SK-N-SH (cell line): ENCODE results near the gene ADAMTS13.

Experiments
- CHD2 ChIP-seq: fragments of 150-350 bp; IDR thresholded peaks from 2 replicates; pipeline ENCODE4 v1.6.1; 2018; ENCODE audit warnings: low read length; ENCODE audit not compliant: partially characterized antibody
- EP300 ChIP-seq, 2 experiments: IDR thresholded peaks; 2 replicates each; pipeline versions ENCODE4 v1.4.0 to v1.6.1; 2012; ENCODE audit warnings: borderline replicate concordance in 1 of 2, low read depth in 1 of 2, low read length in 1 of 2
- EZH2phosphoT487 ChIP-seq: fragments of 200-600 bp; sonication (generic); IDR thresholded peaks from 2 replicates; pipeline ENCODE4 v1.6.1; 2017; ENCODE audit warnings: low read depth, mixed run types, mild to moderate bottlenecking, antibody characterized with exemption, moderate library complexity, borderline replicate concordance
- FOXM1 ChIP-seq: IDR thresholded peaks from 2 replicates; pipeline ENCODE4 v1.4.0; 2012; ENCODE audit warnings: low read depth, mild to moderate bottlenecking
- GATA2 ChIP-seq: sonication (generic); formaldehyde crosslinking; IDR thresholded peaks from 2 replicates; pipeline ENCODE4 v1.5.0; 2020; ENCODE audit warnings: mild to moderate bottlenecking, missing genetic modification reagents
- MEF2A ChIP-seq: IDR thresholded peaks from 2 replicates; pipeline ENCODE4 v1.4.0; 2012; ENCODE audit warnings: low read depth, borderline replicate concordance
- NFIC ChIP-seq: IDR thresholded peaks from 2 replicates; pipeline ENCODE4 v1.4.0; 2012; ENCODE audit warnings: borderline replicate concordance
- POLR2AphosphoS5 ChIP-seq: IDR thresholded peaks from 2 replicates; pipeline ENCODE4 v1.6.1; 2012; ENCODE audit warnings: low read depth, low read length
- RCOR1 ChIP-seq: fragments of 150-350 bp; IDR thresholded peaks from 2 replicates; pipeline ENCODE4 v1.6.1; 2017; ENCODE audit warnings: antibody characterized with exemption, low read length
- YY1 ChIP-seq: IDR thresholded peaks from 2 replicates; pipeline ENCODE4 v1.4.0; 2012; ENCODE audit warnings: low read depth, mild to moderate bottlenecking
- TF ChIP-seq, protein P1 (sequence below): fragments of 200-600 bp; sonication (generic); IDR thresholded peaks from 2 replicates; pipeline ENCODE4 v1.6.1; 2017; ENCODE audit warnings: antibody characterized with exemption, mild to moderate bottlenecking, moderate library complexity
- TF ChIP-seq, protein P2 (sequence below): IDR thresholded peaks from 2 replicates; pipeline ENCODE4 v1.4.0; 2012; ENCODE audit warnings: low read depth, borderline replicate concordance
- TF ChIP-seq, protein P3 (sequence below): IDR thresholded peaks from 2 replicates; pipeline ENCODE4 v1.6.1; 2012; ENCODE audit warnings: mild to moderate bottlenecking, low read depth, low read length, moderate library complexity
- TF ChIP-seq, protein P4 (sequence below): IDR thresholded peaks from 2 replicates; pipeline ENCODE4; 2012

DNA sequence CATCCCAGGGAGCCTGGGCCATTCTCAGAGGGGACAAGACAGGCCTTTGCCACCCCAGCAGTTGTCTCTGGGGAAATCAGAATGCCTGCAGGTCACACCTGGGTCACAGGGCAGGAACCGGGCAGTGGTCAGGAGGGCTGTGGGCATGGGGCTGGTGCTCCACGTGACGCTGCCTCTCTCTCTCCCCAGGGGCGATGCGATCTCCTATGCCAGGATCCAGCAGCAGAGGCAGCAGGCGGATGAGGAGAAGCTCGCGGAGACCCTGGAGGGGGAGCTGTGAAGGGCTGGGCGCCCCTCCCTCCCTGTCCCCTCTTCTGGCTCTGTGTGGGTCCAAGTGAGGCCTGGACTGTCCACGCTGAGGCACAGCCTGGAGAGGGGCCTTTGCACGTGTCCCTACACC is 46.2 kb downstream of the ADAMTS13 start:
- TF ChIP-seq, protein P1, sequence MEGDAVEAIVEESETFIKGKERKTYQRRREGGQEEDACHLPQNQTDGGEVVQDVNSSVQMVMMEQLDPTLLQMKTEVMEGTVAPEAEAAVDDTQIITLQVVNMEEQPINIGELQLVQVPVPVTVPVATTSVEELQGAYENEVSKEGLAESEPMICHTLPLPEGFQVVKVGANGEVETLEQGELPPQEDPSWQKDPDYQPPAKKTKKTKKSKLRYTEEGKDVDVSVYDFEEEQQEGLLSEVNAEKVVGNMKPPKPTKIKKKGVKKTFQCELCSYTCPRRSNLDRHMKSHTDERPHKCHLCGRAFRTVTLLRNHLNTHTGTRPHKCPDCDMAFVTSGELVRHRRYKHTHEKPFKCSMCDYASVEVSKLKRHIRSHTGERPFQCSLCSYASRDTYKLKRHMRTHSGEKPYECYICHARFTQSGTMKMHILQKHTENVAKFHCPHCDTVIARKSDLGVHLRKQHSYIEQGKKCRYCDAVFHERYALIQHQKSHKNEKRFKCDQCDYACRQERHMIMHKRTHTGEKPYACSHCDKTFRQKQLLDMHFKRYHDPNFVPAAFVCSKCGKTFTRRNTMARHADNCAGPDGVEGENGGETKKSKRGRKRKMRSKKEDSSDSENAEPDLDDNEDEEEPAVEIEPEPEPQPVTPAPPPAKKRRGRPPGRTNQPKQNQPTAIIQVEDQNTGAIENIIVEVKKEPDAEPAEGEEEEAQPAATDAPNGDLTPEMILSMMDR: no peak
- TF ChIP-seq POLR2AphosphoS5 (no peak), EZH2phosphoT487 (no peak), YY1 (no peak), RCOR1 (no peak), EP300 (IDR thresholded peaks at IDR 0.05; ENCODE audit: borderline replicate concordance in 1 of 2, low read depth in 1 of 2, low read length in 1 of 2) (no peak), GATA2 (CRISPR knock-in tag) (no peak), FOXM1 (no peak), MEF2A (no peak), CHD2 (no peak), NFIC (no peak)
- TF ChIP-seq, protein P2, sequence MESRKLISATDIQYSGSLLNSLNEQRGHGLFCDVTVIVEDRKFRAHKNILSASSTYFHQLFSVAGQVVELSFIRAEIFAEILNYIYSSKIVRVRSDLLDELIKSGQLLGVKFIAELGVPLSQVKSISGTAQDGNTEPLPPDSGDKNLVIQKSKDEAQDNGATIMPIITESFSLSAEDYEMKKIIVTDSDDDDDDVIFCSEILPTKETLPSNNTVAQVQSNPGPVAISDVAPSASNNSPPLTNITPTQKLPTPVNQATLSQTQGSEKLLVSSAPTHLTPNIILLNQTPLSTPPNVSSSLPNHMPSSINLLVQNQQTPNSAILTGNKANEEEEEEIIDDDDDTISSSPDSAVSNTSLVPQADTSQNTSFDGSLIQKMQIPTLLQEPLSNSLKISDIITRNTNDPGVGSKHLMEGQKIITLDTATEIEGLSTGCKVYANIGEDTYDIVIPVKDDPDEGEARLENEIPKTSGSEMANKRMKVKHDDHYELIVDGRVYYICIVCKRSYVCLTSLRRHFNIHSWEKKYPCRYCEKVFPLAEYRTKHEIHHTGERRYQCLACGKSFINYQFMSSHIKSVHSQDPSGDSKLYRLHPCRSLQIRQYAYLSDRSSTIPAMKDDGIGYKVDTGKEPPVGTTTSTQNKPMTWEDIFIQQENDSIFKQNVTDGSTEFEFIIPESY: no peak
- TF ChIP-seq, protein P3, sequence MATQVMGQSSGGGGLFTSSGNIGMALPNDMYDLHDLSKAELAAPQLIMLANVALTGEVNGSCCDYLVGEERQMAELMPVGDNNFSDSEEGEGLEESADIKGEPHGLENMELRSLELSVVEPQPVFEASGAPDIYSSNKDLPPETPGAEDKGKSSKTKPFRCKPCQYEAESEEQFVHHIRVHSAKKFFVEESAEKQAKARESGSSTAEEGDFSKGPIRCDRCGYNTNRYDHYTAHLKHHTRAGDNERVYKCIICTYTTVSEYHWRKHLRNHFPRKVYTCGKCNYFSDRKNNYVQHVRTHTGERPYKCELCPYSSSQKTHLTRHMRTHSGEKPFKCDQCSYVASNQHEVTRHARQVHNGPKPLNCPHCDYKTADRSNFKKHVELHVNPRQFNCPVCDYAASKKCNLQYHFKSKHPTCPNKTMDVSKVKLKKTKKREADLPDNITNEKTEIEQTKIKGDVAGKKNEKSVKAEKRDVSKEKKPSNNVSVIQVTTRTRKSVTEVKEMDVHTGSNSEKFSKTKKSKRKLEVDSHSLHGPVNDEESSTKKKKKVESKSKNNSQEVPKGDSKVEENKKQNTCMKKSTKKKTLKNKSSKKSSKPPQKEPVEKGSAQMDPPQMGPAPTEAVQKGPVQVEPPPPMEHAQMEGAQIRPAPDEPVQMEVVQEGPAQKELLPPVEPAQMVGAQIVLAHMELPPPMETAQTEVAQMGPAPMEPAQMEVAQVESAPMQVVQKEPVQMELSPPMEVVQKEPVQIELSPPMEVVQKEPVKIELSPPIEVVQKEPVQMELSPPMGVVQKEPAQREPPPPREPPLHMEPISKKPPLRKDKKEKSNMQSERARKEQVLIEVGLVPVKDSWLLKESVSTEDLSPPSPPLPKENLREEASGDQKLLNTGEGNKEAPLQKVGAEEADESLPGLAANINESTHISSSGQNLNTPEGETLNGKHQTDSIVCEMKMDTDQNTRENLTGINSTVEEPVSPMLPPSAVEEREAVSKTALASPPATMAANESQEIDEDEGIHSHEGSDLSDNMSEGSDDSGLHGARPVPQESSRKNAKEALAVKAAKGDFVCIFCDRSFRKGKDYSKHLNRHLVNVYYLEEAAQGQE: no peak
- TF ChIP-seq, protein P4, sequence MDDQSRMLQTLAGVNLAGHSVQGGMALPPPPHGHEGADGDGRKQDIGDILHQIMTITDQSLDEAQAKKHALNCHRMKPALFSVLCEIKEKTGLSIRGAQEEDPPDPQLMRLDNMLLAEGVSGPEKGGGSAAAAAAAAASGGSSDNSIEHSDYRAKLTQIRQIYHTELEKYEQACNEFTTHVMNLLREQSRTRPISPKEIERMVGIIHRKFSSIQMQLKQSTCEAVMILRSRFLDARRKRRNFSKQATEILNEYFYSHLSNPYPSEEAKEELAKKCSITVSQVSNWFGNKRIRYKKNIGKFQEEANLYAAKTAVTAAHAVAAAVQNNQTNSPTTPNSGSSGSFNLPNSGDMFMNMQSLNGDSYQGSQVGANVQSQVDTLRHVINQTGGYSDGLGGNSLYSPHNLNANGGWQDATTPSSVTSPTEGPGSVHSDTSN: no peak
